Stomach smooth muscle (tissue), 2 donors: ENCODE data around the gene SPATC1L.
"Not testable (repeated sequence)": the region's sequence is repeated elsewhere in the genome, so short reads cannot be mapped to it uniquely, and the experiment has no call there.

Source experiments
- H3K27ac ChIP-seq: one replicate; pipeline ENCODE4 v1.7.0; 2013; ENCODE audit warnings: mild to moderate bottlenecking, low read length, inconsistent platforms
- H3K27me3 ChIP-seq, 2 donors: one replicate each; pipeline ENCODE4 v1.7.0; 2013; ENCODE audit warnings: low read length in 2 of 2; ENCODE audit not compliant: insufficient read depth in 2 of 2, control insufficient read depth in 1 of 2
- H3K36me3 ChIP-seq, 2 donors: one replicate each; pipeline ENCODE4 v1.7.0; 2013; ENCODE audit warnings: low read length in 2 of 2; ENCODE audit not compliant: control insufficient read depth in 2 of 2, insufficient read depth in 2 of 2
- H3K4me1 ChIP-seq: one replicate; pipeline ENCODE4 v1.7.0; 2013; ENCODE audit warnings: low read length; ENCODE audit not compliant: control insufficient read depth, insufficient read depth
- H3K4me3 ChIP-seq, 2 donors: one replicate each; pipeline ENCODE4 v1.7.0; 2013; ENCODE audit warnings: low read length in 2 of 2
- H3K9ac ChIP-seq, 2 donors: one replicate each; pipeline ENCODE4 v1.7.0; 2013; ENCODE audit warnings: low read length in 2 of 2, mild to moderate bottlenecking in 1 of 2
- H3K9me3 ChIP-seq, 2 donors: one replicate each; pipeline ENCODE4 v1.7.0; 2013; ENCODE audit warnings: low read length in 2 of 2; ENCODE audit not compliant: control insufficient read depth in 2 of 2
- donor health status: healthy.
- donor health status: Pancreatic carcinoma.

SPATC1L gene

DNA sequence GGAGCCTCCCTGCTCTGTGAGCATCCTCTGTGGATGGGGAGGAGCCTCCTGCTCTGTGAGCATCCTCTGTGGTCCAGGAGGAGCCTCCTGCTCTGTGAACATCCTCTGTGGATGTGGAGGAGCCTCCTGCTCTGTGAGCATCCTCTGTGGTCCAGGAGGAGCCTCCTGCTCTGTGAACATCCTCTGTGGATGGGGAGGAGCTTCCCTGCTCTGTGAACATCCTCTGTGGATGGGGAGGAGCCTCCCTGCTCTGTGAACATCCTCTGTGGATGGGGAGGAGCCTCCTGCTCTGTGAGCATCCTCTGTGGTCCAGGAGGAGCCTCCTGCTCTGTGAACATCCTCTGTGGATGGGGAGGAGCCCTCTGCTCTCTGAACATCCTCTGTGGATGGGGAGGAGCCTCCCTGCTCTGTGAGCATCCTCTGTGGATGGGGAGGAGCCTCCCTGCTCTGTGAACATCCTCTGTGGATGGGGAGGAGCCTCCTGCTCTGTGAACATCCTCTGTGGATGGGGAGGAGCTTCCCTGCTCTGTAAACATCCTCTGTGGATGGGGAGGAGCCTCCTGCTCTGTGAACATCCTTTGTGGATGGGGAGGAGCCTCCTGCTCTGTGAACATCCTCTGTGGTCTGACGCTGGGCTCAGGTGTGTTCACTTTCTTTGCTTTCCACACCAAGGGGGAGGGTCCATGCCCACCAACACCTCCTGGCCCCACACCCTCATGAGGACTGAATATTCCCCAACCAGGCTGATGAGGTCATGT, 13.6 kb downstream of the SPATC1L start:
- H3K9me3 ChIP-seq, H3K36me3 ChIP-seq, H3K4me3 ChIP-seq, H3K9ac ChIP-seq, H3K4me1 ChIP-seq, H3K27ac ChIP-seq, H3K27me3 ChIP-seq: not testable (repeated sequence)

- Histone ChIP-seq H3K4me1 (no peaks in the 10 kb centered on the region), H3K27ac (no peak overlapping the region), H3K9ac (no peak overlapping the region), H3K4me3 (no peak overlapping the region), H3K36me3 (no peaks in the 10 kb centered on the region), H3K9me3 (no peaks in the 10 kb centered on the region), H3K27me3 (no peaks in the 10 kb centered on the region)
Measured at GRCh38 chr21:46168659-46169386, 15.4 kb downstream of the SPATC1L start.

- Histone ChIP-seq H3K9ac (no peak overlapping the region), H3K4me1 (no peaks in the 10 kb centered on the region), H3K27me3 (no peaks in the 10 kb centered on the region), H3K36me3 (no peaks in the 10 kb centered on the region), H3K4me3 (no peak overlapping the region), H3K9me3 (no peaks in the 10 kb centered on the region), H3K27ac (no peak overlapping the region)
Measured at GRCh38 chr21:46168238-46168637, 16.0 kb downstream of the SPATC1L start.

- no peaks in the 10 kb centered on the region for H3K9me3 ChIP-seq
- no peaks in the 10 kb centered on the region for H3K36me3 ChIP-seq
- no peaks in the 10 kb centered on the region for H3K4me1 ChIP-seq
- H3K9ac ChIP-seq, result no peak overlapping the region
- H3K4me3 ChIP-seq, result no peak overlapping the region
- H3K27ac ChIP-seq, result no peak overlapping the region
- H3K27me3 ChIP-seq, result no peaks in the 10 kb centered on the region
Measured at GRCh38 chr21:46165098-46165497, 19.2 kb downstream of the SPATC1L start.

- Histone ChIP-seq H3K9ac (no peak overlapping the region), H3K27ac (no peak overlapping the region), H3K27me3 (no peaks in the 10 kb centered on the region), H3K36me3 (no peaks in the 10 kb centered on the region), H3K4me3 (no peak overlapping the region), H3K9me3 (no peaks in the 10 kb centered on the region), H3K4me1 (no peaks in the 10 kb centered on the region)
Measured at GRCh38 chr21:46163380-46163779, 20.9 kb downstream of the SPATC1L start.

DNA sequence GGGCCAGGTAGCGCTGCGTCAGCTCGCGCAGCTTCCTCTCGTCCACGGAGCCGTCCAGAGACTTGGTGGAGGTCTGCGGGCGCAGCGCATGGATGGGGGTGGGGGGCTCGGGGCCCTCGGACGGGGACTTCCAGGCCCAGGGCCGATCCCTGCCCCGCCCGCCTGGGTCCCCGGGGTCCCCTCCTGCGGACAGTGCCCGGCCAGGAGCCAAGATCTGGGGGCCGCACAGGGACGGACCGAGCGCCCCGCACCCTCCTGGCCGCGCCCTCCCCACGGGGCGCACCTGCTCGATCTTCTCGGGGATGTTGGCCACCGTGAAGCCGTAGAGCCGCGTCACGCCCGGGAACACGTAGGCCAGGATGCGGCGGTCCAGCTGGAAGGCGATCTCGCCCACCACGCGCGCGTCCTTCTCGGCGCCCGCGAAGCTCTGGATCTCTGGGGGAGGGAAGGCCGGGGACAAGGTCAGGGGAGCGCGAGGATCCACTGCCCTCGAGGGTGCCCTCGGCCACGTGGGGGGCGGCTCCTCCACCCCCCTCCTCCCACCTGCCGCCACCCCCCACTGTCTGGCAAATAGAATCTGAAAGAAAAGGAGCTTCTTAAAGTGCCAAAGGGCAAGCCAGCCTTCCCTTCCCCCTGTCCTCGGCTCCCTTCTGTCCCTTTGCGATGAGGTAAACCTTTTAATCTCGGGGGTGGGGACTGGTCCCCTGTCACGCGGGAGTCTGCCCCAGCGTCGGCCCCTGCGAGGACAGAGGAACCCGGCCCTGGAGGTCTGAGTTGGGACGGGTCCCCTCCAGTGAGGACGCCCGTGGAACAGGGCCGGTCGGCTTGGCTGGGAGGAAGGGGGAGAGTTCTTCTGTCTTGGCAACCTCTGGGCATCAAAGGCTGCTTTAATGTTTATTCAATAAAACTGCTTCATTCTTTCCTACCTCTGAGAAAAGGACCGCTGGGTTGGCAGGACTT, 22.3 kb downstream of the SPATC1L start:
- H3K36me3 ChIP-seq, result no peaks in the 10 kb centered on the region
- H3K9ac ChIP-seq, result no peak overlapping the region
- no peaks in the 10 kb centered on the region for H3K4me1 ChIP-seq
- no peak overlapping the region for H3K4me3 ChIP-seq
- H3K27ac ChIP-seq, result no peak overlapping the region
- H3K9me3 ChIP-seq, result no peaks in the 10 kb centered on the region
- no peaks in the 10 kb centered on the region for H3K27me3 ChIP-seq

- Histone ChIP-seq H3K27me3 (no peaks in the 10 kb centered on the region), H3K4me3 (no peak overlapping the region), H3K27ac (no peak overlapping the region), H3K9ac (no peak overlapping the region), H3K4me1 (no peaks in the 10 kb centered on the region), H3K36me3 (no peaks in the 10 kb centered on the region), H3K9me3 (no peaks in the 10 kb centered on the region)
Measured at GRCh38 chr21:46160907-46161632, 23.2 kb downstream of the SPATC1L start.

GRCh38 chr21:46160657-46160906, 23.7 kb downstream of the SPATC1L start:
- Histone ChIP-seq H3K4me1 (no peaks in the 10 kb centered on the region), H3K27ac (no peak overlapping the region), H3K9ac (no peak overlapping the region), H3K9me3 (no peaks in the 10 kb centered on the region), H3K4me3 (no peak overlapping the region), H3K36me3 (no peaks in the 10 kb centered on the region), H3K27me3 (no peaks in the 10 kb centered on the region)

DNA sequence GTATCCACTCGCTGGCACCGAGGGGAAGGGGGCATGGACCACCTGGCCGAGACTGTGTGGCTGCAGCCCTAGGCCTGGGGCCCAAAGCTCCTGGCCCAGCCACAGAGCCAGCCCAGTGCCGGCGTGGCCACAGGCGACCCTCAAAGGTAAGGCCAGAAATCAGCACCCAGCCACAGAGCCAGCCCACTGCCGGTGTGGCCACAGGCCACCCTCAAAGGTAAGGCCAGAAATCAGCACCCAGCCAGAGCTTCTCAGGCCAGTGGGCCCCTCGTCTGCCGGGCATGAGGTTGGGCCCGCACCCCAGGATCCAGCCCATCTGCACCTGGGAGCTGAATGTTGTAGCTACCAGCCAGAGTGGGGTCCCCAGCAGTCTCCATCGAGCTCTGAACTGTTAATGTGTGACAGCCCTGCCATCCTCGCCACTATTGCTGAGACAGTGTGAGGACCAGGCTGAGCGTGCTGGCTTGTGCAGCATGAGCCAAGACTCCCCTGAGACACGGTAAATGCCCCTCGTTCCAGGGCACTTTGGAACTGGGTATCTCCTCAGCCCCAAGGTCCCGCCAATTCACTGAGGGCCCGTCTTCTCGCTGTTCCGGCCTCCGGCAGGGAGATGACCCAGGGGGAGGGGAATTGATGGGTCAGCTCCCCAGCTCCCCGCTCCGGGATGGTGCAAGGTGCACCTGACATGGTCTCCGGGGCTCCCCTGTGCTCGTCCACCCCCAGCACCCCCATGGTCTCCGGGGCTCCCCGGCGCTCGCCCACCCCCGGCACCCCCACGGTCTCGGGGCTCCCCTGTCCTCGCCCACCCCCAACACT, 24.2 kb downstream of the SPATC1L start:
- Histone ChIP-seq H3K27ac (no peak overlapping the region), H3K27me3 (no peaks in the 10 kb centered on the region)

DNA sequence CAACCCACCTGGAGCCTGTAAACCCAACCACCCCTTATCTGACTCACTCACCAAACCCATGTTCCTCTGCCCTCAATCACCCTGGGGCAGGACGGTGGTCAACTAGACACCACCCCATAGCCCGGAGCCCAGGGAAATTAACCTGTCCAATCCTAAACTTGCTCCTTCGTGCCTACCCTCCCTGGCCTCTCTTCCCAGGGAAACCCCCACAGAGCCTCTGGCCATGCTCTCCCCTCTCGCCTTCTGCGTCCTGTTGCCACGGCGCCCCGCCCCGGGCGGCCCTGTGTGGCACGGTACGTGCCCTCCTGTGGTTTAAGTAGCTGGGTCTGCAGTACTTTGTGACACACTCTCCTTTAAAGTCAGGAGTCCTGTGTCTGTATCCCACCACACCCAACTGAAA, 24.9 kb downstream of the SPATC1L start:
- Histone ChIP-seq H3K9ac (no peak overlapping the region), H3K27me3 (no peaks in the 10 kb centered on the region), H3K4me1 (no peaks in the 10 kb centered on the region), H3K27ac (no peak overlapping the region), H3K4me3 (no peak overlapping the region), H3K36me3 (no peaks in the 10 kb centered on the region), H3K9me3 (no peaks in the 10 kb centered on the region)

More for the DNA sequence above, 24.2 kb downstream of the SPATC1L start:
- H3K4me3 ChIP-seq, result no peak overlapping the region
- H3K9me3 ChIP-seq, result no peaks in the 10 kb centered on the region
- no peak overlapping the region for H3K9ac ChIP-seq
- H3K36me3 ChIP-seq, result no peaks in the 10 kb centered on the region
- no peaks in the 10 kb centered on the region for H3K4me1 ChIP-seq
